Hepatocyte (in vitro differentiated cells): Measurements from ENCODE around the gene GPATCH1. TPM values are rescaled to one million over a fixed set of nuclear protein-coding genes. Genes with fewer than 3 reads are reported as not detected.
"Not testable (repeated sequence)": the region's sequence is repeated elsewhere in the genome, so short reads cannot be mapped to it uniquely, and the experiment has no call there.

Source experiments
- DNase-seq: peaks from one replicate; pipeline ENCODE4 v3.0.0-alpha.2; 2016; ENCODE audit warnings: low spot score
- H2AFZ ChIP-seq: fragments of 200-600 bp; sonication (generic); 2 replicates; pipeline ENCODE4 v1.6.0; 2016; ENCODE audit warnings: antibody characterized with exemption, mild to moderate bottlenecking
- H3K27ac ChIP-seq: fragments of 200-600 bp; sonication (generic); 2 replicates; pipeline ENCODE4 v1.5.1; 2016; ENCODE audit warnings: mild to moderate bottlenecking
- H3K27me3 ChIP-seq: fragments of 200-600 bp; sonication (generic); 2 replicates; pipeline ENCODE4 v1.6.1; 2016
- H3K36me3 ChIP-seq: fragments of 200-600 bp; sonication (generic); replicated peaks from 2 replicates; pipeline ENCODE4 v1.5.1; 2016; ENCODE audit warnings: low read depth; ENCODE audit not compliant: insufficient read depth
- H3K4me1 ChIP-seq: fragments of 200-600 bp; sonication (generic); 2 replicates; pipeline ENCODE4 v1.5.1; 2016; ENCODE audit warnings: mild to moderate bottlenecking, moderate library complexity; ENCODE audit not compliant: insufficient read depth
- H3K4me2 ChIP-seq: fragments of 200-600 bp; sonication (generic); 2 replicates; pipeline ENCODE4 v1.6.0; 2016
- H3K4me3 ChIP-seq: fragments of 200-600 bp; sonication (generic); 2 replicates; pipeline ENCODE4 v1.5.1; 2016; ENCODE audit warnings: mild to moderate bottlenecking
- H3K79me2 ChIP-seq: fragments of 200-600 bp; sonication (generic); 2 replicates; pipeline ENCODE4 v1.6.0; 2017; ENCODE audit warnings: mild to moderate bottlenecking
- H3K9me2 ChIP-seq: fragments of 200-600 bp; sonication (generic); replicated peaks from 2 replicates; pipeline ENCODE4 v1.6.0; 2017; ENCODE audit warnings: mild to moderate bottlenecking; ENCODE audit not compliant: insufficient read depth
- H3K9me3 ChIP-seq: fragments of 200-600 bp; sonication (generic); 2 replicates; pipeline ENCODE4 v1.5.1; 2016; ENCODE audit warnings: low read depth, mild to moderate bottlenecking
- H4K20me1 ChIP-seq: fragments of 200-600 bp; sonication (generic); 2 replicates; pipeline ENCODE4 v1.6.0; 2016; ENCODE audit warnings: mild to moderate bottlenecking; ENCODE audit not compliant: insufficient read depth, poor library complexity, severe bottlenecking
- CTCF ChIP-seq: fragments of 200-600 bp; sonication (generic); IDR thresholded peaks from 2 replicates; pipeline ENCODE4 v1.5.1; 2016; ENCODE audit warnings: antibody characterized with exemption, mild to moderate bottlenecking; ENCODE audit not compliant: poor library complexity
- EZH2 ChIP-seq: fragments of 200-600 bp; sonication (generic); IDR thresholded peaks from 2 replicates; pipeline ENCODE4 v1.6.1; 2016; ENCODE audit warnings: antibody characterized with exemption, mild to moderate bottlenecking, borderline replicate concordance
- EZH2phosphoT487 ChIP-seq: fragments of 200-600 bp; sonication (generic); IDR thresholded peaks from one replicate; pipeline ENCODE4 v1.6.1; 2018; ENCODE audit warnings: antibody characterized with exemption, mild to moderate bottlenecking, low read depth, moderate library complexity; ENCODE audit not compliant: unreplicated experiment, severe bottlenecking
- WGBS: methylation state at CpG from one replicate; pipeline ENCODE4 v1.1.6; 2016; ENCODE audit warnings: low lambda C conversion rate; ENCODE audit errors: missing lambda C conversion rate; 5-methylcytosine and 5-hydroxymethylcytosine counted together
- polyA plus RNA-seq: library from polyadenylated mRNA; unstranded; fragments of >200 nt; fragmentation: Nextera tagmentation; extraction: Ambion mirVana; gene quantifications from 2 replicates; pipeline ENCODE4 v1.2.1, GENCODE V29; 2016
- total RNA-seq: library from RNA; depleted of rRNA; stranded (reverse); fragments of >200 nt; gene quantifications from 2 replicates; pipeline ENCODE4 v1.2.3, GENCODE V29; 2014

GPATCH1 gene
- total and polyA plus RNA-seq, 2 experiments from 2014 or later = 6.8 to 14.5 TPM

DNA sequence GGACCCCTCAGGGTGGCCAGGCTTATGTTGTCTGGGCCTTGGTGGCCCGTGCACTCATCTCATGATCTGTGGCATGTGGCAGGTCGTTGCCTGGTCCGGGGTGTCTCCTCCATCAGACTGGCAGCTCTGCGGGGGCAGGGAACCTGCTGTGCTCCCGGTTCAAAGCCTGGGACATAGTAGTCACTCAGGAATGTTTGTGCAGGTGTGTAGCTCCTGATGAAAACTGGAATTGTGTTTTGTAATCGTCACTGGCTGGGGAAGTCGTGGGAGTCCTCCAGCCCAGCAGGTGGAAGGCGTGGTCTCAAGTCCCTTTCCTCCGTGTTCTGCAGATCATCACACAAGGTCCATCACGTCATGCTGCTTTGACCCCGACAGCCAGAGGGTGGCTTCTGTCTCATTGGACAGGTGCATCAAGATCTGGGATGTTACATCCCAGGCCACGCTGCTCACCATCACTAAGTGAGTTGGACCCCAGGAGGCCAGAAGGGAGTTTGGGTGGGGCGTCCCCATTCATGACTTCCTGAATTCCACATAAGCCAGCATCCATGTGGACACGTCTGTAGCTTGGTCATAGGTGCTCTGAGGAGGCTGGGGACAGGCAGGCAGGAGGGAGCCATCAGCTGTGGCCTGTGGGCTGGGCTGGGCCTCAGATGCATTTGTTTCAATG, 70.0 kb downstream of the GPATCH1 start:
- H3K9me2 ChIP-seq = no peaks in the 10 kb centered on the region

DNA sequence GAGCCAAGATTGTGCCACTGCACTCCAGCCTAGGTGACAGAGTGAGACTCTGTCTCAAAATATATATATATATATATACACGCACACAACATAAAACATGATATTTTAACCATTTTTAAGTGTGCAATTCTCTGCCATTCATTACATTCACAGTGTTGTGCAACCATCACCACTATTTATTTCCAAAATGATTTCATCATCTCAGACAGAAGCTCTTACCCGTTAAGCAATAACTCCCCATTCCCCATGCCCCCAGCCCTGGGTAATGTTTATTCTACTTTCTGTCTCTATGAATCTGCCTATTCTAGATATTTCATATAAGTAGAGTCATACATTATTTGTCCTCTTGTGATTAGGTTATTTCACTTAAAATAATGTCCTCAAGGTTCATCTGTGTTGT, 71.2 kb downstream of the GPATCH1 start:
- TF ChIP-seq CTCF = no peak
- no peak for TF ChIP-seq EZH2phosphoT487
- TF ChIP-seq EZH2 = no peak
- Histone ChIP-seq H3K27me3 (no peaks in the 10 kb centered on the region), H2AFZ (no peak overlapping the region), H3K4me1 (no peaks in the 10 kb centered on the region), H3K4me2 (no peak overlapping the region), H3K4me3 (no peak overlapping the region), H3K79me2 (no peaks in the 10 kb centered on the region), H3K27ac (no peak overlapping the region), H3K36me3 (no peaks in the 10 kb centered on the region), H3K9me3 (no peaks in the 10 kb centered on the region), H3K9me2 (no peaks in the 10 kb centered on the region), H4K20me1 (no peaks in the 10 kb centered on the region)
- DNase-seq = no peak
- 89% methylated on average over 2 of the region's 2 CpGs for WGBS

More for the DNA sequence above, 70.0 kb downstream of the GPATCH1 start:
- no peak for DNase-seq
- no peaks in the 10 kb centered on the region for H3K27me3 ChIP-seq
- no peak overlapping the region for H3K27ac ChIP-seq
- no peak overlapping the region for H3K4me3 ChIP-seq
- WGBS = 82% methylated on average over 14 of the region's 14 CpGs
- no peaks in the 10 kb centered on the region for H4K20me1 ChIP-seq
- no peak overlapping the region for H3K4me2 ChIP-seq
- H3K4me1 ChIP-seq = no peaks in the 10 kb centered on the region
- H3K79me2 ChIP-seq = no peaks in the 10 kb centered on the region
- H3K36me3 ChIP-seq = no peaks in the 10 kb centered on the region
- TF ChIP-seq EZH2 = no peak
- TF ChIP-seq EZH2phosphoT487 = no peak
- H3K9me3 ChIP-seq = no peaks in the 10 kb centered on the region
- H2AFZ ChIP-seq = no peak overlapping the region

DNA sequence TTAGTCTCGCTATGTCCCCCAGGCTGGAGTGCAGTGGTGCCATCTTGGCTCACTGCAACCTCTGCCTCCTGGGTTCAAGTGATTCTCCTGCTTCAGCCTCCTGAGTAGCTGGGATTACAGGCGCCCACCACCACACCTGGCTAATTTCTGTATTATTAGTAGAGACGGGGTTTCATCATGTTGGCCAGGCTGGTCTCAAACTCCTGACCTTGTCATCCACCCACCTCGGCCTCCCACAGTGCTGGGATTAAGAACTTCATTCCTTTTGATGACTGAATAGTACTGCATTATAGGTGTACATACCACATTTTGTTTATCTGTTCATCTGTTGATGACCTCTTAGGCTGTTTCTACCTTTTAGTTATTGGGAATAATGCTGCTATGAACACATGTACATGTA, 71.6 kb downstream of the GPATCH1 start:
- not testable (repeated sequence) for H3K4me3 ChIP-seq, H4K20me1 ChIP-seq, H3K4me1 ChIP-seq, H3K27me3 ChIP-seq, H3K9me2 ChIP-seq, H3K36me3 ChIP-seq, H3K27ac ChIP-seq, H2AFZ ChIP-seq, H3K4me2 ChIP-seq, H3K9me3 ChIP-seq, H3K79me2 ChIP-seq, DNase-seq
- WGBS = 88% methylated on average over 4 of the region's 4 CpGs

- WGBS = 87% methylated on average over 6 of the region's 6 CpGs
- H3K36me3 ChIP-seq, DNase-seq, H2AFZ ChIP-seq, H3K27ac ChIP-seq, H3K9me3 ChIP-seq, H3K4me1 ChIP-seq, H3K9me2 ChIP-seq, H3K79me2 ChIP-seq, H3K4me3 ChIP-seq, H3K27me3 ChIP-seq, H3K4me2 ChIP-seq, H4K20me1 ChIP-seq: not testable (repeated sequence)
Observed at GRCh38 chr19:33154313-33154712, 73.3 kb downstream of the GPATCH1 start.

DNA sequence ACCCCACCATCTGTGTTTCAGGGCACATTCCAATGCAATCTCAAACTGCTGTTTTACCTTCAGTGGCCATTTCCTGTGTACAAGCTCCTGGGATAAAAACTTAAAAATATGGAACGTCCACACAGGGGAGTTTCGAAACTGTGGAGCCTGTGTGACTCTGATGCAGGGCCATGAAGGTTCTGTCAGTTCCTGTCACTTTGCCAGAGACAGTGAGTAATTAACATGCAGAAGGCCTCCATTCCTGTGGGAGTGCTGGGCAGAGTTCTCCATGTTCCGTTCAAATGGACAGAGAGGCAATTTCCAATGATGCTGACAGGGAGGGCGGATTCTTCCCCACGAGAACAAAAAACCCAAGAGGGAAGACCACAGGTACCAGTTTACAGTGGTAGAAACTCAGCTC, 75.4 kb downstream of the GPATCH1 start:
- no peaks in the 10 kb centered on the region for H3K9me2 ChIP-seq
- H3K4me3 ChIP-seq = no peak overlapping the region
- DNase-seq = no peak
- H3K4me2 ChIP-seq = no peak overlapping the region
- no peaks in the 10 kb centered on the region for H4K20me1 ChIP-seq
- WGBS = 94% methylated on average over 5 of the region's 5 CpGs
- TF ChIP-seq EZH2 (no peak), EZH2phosphoT487 (no peak), CTCF (no peak)
- H3K27me3 ChIP-seq = no peaks in the 10 kb centered on the region
- no peaks in the 10 kb centered on the region for H3K9me3 ChIP-seq
- no peaks in the 10 kb centered on the region for H3K4me1 ChIP-seq
- no peak overlapping the region for H3K27ac ChIP-seq
- H3K79me2 ChIP-seq = no peaks in the 10 kb centered on the region
- no peak overlapping the region for H2AFZ ChIP-seq
- no peaks in the 10 kb centered on the region for H3K36me3 ChIP-seq
